CD4-positive, alpha-beta T cell (primary cell): ENCODE measurements around the gene RHNO1. TPM values are rescaled to one million over a fixed set of nuclear protein-coding genes. Genes with fewer than 3 reads are reported as not detected.

Experiments used
- ATAC-seq: fragments of 200-7000 bp; cut with Tn5 transposase; one replicate; pipeline ENCODE4 v1.10.0; 2022; ENCODE audit warnings: mild to moderate bottlenecking; ENCODE audit not compliant: poor library complexity
- CTCF ChIA-PET: fragments of 350-600 bp; sonication (Branson Sonifier 250); formaldehyde crosslinking; loops from one replicate; lab custom pipeline; 2021; ENCODE audit warnings: antibody characterized with exemption, inconsistent platforms; lab: Charles Lee
- POLR2A ChIA-PET: fragments of 350-600 bp; sonication (Branson Sonifier 250); formaldehyde crosslinking; loops from one replicate; lab custom pipeline; 2021; ENCODE audit warnings: antibody characterized with exemption, inconsistent platforms; lab: Charles Lee
- DNase-seq, 14 experiments: peaks; one replicate each; pipeline ENCODE4 v3.0.0-alpha.2; 2013 to 2020; ENCODE audit warnings: mixed read lengths in 2 of 14
- H3K27ac ChIP-seq, 2 donors: one replicate each; pipeline versions ENCODE4 v1.5.1 to v1.7.0; 2013; ENCODE audit warnings: low read length in 2 of 2, low read depth in 1 of 2, mild to moderate bottlenecking in 1 of 2
- H3K27me3 ChIP-seq, 2 experiments: 1 replicate in 1 of 2; 2 replicates in 1 of 2; pipeline versions ENCODE4 v1.6.1 to v1.7.0; 2013; ENCODE audit warnings: low read length in 2 of 2, control low read depth in 1 of 2, mild to moderate bottlenecking in 1 of 2, moderate library complexity in 1 of 2; ENCODE audit not compliant: insufficient read depth in 2 of 2, control insufficient read depth in 1 of 2
- H3K36me3 ChIP-seq: one replicate; pipeline ENCODE4 v1.6.1; 2013; ENCODE audit warnings: low read length, control low read depth; ENCODE audit not compliant: insufficient read depth
- H3K4me1 ChIP-seq: one replicate; pipeline ENCODE4 v1.6.1; 2013; ENCODE audit warnings: low read length, control low read depth; ENCODE audit not compliant: insufficient read depth
- H3K4me3 ChIP-seq: one replicate; pipeline ENCODE4 v1.5.1; 2013; ENCODE audit warnings: mild to moderate bottlenecking, low read length, moderate library complexity
- H3K9me3 ChIP-seq, 2 experiments: 1 replicate in 1 of 2; 2 replicates in 1 of 2; pipeline versions ENCODE4 v1.6.1 to v1.7.0; 2013; ENCODE audit warnings: low read length in 2 of 2, mild to moderate bottlenecking in 2 of 2, control low read depth in 1 of 2, moderate library complexity in 1 of 2; ENCODE audit not compliant: control insufficient read depth in 1 of 2, insufficient read depth in 1 of 2
- H3K27ac Mint-ChIP-seq: one replicate; pipeline ENCODE4 v1.8.0; 2020; ENCODE audit warnings: mixed read lengths
- H3K27me3 Mint-ChIP-seq: one replicate; pipeline ENCODE4 v1.8.0; 2021; ENCODE audit warnings: mixed read lengths
- H3K36me3 Mint-ChIP-seq: one replicate; pipeline ENCODE4 v1.8.0; 2021; ENCODE audit warnings: low read depth, mixed read lengths
- H3K4me1 Mint-ChIP-seq: one replicate; pipeline ENCODE4 v1.8.0; 2021; ENCODE audit warnings: low read depth, mixed read lengths
- H3K4me3 Mint-ChIP-seq: one replicate; pipeline ENCODE4 v1.8.0; 2020; ENCODE audit warnings: mild to moderate bottlenecking, mixed read lengths
- H3K9me3 Mint-ChIP-seq: one replicate; pipeline ENCODE4 v1.8.0; 2020; ENCODE audit warnings: mixed read lengths
- CTCF ChIP-seq: fragments of 200-600 bp; IDR thresholded peaks from one replicate; pipeline ENCODE4 v1.8.0; 2022; ENCODE audit warnings: antibody characterized with exemption, mild to moderate bottlenecking
- intact Hi-C, 2 experiments: fragments of 100-400 bp; cut with DNase I in 1 of 2; cut with micrococcal nuclease in 1 of 2; formaldehyde crosslinking; loops; one replicate each; pipeline versions ENCODE4 v1.15.1 to v1.9.0; 2023 to 2025; cut with DNase I, micrococcal nuclease
- total RNA-seq, 174 experiments: library from RNA in 2 of 174; stranded (reverse) in 2 of 174; gene quantifications; one replicate each; pipeline ENCODE4 v1.2.3 and lab custom pipeline; 2021 to 2026

RHNO1 gene
- total RNA-seq, 2 experiments from 2014 or later = 26.5 to 31.3 TPM

GRCh38 chr12:2884810-2885209 lies 7.8 kb downstream of the RHNO1 start:
- Mint-ChIP-seq H3K4me1 (peaks cover 16% of the 10 kb centered on the region), H3K27ac (no peak overlapping the region), H3K27me3 (no peaks in the 10 kb centered on the region), H3K36me3 (peaks cover 27% of the 10 kb centered on the region), H3K9me3 (no peaks in the 10 kb centered on the region), H3K4me3 (no peak overlapping the region)
- ATAC-seq (no peak), DNase-seq (no peak)
- no peaks in the 10 kb centered on the region for H3K27me3 ChIP-seq
- no peaks in the 10 kb centered on the region for H3K9me3 ChIP-seq
- ChIA-PET CTCF (interaction anchor here (0.7 to 1.0 kb wide), 4 partner anchors 59 to 1347 kb away, joined by 3 to 4 read pairs (median 3); no protein-coding TSS in a partner anchor), POLR2A (interaction anchor here (7.6 kb wide), 1 partner anchor 6 kb away, joined by 77 read pairs; the partner anchor contains the start of genes FOXM1 and RHNO1)
- no peak overlapping the region for H3K4me3 ChIP-seq
- no peak overlapping the region for H3K27ac ChIP-seq
- TF ChIP-seq CTCF = no peak
- intact Hi-C loops = loop anchor here in 1 of 2 experiments (5.0 kb wide), 1 partner anchor 88 kb away; no protein-coding TSS in a partner anchor
- H3K36me3 ChIP-seq = peaks cover 9% of the 10 kb centered on the region
- peaks cover 12% of the 10 kb centered on the region for H3K4me1 ChIP-seq

GRCh38 chr12:2886768-2887450 lies 9.9 kb downstream of the RHNO1 start:
- no peak for TF ChIP-seq CTCF
- POLR2A ChIA-PET = interaction anchor here (7.6 kb wide), 1 partner anchor 8 kb away, joined by 77 read pairs; the partner anchor contains the start of genes FOXM1 and RHNO1
- H3K4me3 ChIP-seq = no peak overlapping the region

GRCh38 chr12:2890001-2890387 lies 13.0 kb downstream of the RHNO1 start:
- H3K4me1 Mint-ChIP-seq = peaks cover 32% of the 10 kb centered on the region
- H3K9me3 Mint-ChIP-seq = no peaks in the 10 kb centered on the region
- ChIA-PET POLR2A (interaction anchor here (1.5 to 7.6 kb wide), 3 partner anchors 11 to 199 kb away, joined by 7 to 77 read pairs (median 7); partner anchors contain the start of genes FKBP4, FOXM1 and RHNO1), CTCF (interaction anchor here (1.0 to 1.3 kb wide), 2 partner anchors 11 to 12 kb away, joined by 3 read pairs; no protein-coding TSS in a partner anchor)
- Histone ChIP-seq H3K27ac (peak overlapping the region; percentile 39 to 55), H3K27me3 (no peaks in the 10 kb centered on the region), H3K36me3 (peaks cover 7% of the 10 kb centered on the region), H3K4me3 (peak overlapping the region; percentile 100), H3K9me3 (no peaks in the 10 kb centered on the region), H3K4me1 (peaks cover 19% of the 10 kb centered on the region)
- no peaks in the 10 kb centered on the region for H3K27me3 Mint-ChIP-seq
- intact Hi-C loops = loop anchor here in 1 of 2 experiments (1.0 to 10.0 kb wide), 4 partner anchors 13 to 985 kb away; partner anchors contain the start of genes FOXM1, ITFG2, PARP11 and RHNO1
- peaks cover 25% of the 10 kb centered on the region for H3K36me3 Mint-ChIP-seq
- ATAC-seq = no peak
- H3K4me3 Mint-ChIP-seq = peak overlapping the region; percentile 97
- H3K27ac Mint-ChIP-seq = peak overlapping the region; percentile 83
- no peak for TF ChIP-seq CTCF
- no peak for DNase-seq

More at GRCh38 chr12:2886768-2887450, 9.9 kb downstream of the RHNO1 start:
- Histone ChIP-seq H3K4me1 (peaks cover 20% of the 10 kb centered on the region), H3K9me3 (no peaks in the 10 kb centered on the region), H3K27me3 (no peaks in the 10 kb centered on the region), H3K36me3 (peaks cover 7% of the 10 kb centered on the region), H3K27ac (no peak overlapping the region)
- no peaks in the 10 kb centered on the region for H3K27me3 Mint-ChIP-seq
- CTCF ChIA-PET = no interaction called here
- H3K36me3 Mint-ChIP-seq = peaks cover 32% of the 10 kb centered on the region
- H3K27ac Mint-ChIP-seq = no peak overlapping the region
- no peaks in the 10 kb centered on the region for H3K9me3 Mint-ChIP-seq
- intact Hi-C loops = loop anchor here in 1 of 2 experiments (5.0 kb wide), 1 partner anchor 90 kb away; no protein-coding TSS in a partner anchor
- ATAC-seq (no peak), DNase-seq (no peak)
- peaks cover 31% of the 10 kb centered on the region for H3K4me1 Mint-ChIP-seq
- no peak overlapping the region for H3K4me3 Mint-ChIP-seq
